Stimulated activated CD4-positive, alpha-beta T cell treated with anti-CD3 and anti-CD28 coated beads, Interleukin-4, amount 100 ng/mL, for 1 hour (primary cell): ENCODE data around the gene CYP17A1.
"Not testable (repeated sequence)": the region's sequence is repeated elsewhere in the genome, so short reads cannot be mapped to it uniquely, and the experiment has no call there.

Experiments
- DNase-seq: peaks from one replicate; pipeline ENCODE4 v3.0.0-alpha.2; 2020

Gene CYP17A1

DNA sequence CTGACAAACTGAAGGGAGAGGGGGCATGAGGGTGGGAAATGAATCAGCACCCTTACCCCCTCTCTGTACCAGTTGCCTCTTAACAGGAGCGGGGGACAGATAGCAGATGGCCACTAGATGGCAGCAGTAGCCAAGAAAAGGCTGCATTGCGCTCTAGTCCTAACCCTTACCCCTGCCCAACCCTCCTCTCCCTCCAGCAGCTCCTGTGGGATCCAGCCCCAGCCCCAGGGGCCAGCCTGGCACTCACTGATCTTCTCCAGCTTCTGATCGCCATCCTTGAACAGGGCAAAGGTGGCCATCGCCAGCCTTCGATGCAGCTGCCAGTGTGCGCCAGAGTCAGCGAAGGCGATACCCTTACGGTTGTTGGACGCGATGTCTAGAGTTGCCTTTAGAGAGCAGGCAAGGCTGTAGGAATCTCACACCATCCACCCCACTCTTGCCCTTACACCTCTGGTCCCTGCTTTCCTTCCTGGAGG, 2.2 kb downstream of the CYP17A1 start:
- peak; percentile 71 for DNase-seq

DNA sequence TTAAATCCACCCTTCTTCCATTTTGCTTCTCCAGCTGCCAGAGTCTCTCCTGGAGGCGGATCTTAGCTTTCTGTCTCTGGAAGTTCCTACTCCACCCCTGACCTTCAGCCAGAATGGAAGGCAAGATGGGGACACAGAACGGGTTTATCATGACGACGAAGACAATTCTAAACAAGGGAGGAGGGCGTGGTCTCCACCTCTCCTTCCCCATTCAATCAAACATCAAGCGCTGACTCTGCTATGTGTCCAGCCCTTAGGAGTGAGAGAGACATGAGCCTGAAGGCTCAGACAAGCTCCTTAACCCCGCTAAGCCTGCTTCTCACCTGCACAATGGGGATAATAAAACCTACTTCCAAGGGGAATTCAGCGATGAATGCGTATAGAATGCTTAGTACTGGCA, 3.1 kb downstream of the CYP17A1 start:
- DNase-seq: no peak

DNA sequence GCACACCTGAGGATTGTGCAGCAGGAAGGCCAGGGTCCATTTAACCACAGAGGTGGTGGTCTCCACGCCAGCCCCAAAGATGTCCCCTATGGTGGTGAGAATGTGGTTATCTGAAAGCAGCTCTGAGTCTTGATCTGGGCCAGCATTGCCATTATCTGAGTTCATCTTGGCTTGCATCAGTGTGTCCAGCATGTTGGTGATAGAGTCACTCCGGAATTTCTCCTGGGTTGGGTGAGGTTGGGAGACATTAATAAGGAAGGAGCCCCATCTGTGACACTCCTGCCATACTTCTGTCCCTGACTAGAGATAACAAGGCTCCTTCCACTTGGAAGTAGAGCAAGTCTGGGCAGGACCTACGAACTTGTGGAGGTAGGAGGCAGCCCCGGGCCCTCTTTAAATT, 4.2 kb downstream of the CYP17A1 start:
- DNase-seq: no peak

DNA sequence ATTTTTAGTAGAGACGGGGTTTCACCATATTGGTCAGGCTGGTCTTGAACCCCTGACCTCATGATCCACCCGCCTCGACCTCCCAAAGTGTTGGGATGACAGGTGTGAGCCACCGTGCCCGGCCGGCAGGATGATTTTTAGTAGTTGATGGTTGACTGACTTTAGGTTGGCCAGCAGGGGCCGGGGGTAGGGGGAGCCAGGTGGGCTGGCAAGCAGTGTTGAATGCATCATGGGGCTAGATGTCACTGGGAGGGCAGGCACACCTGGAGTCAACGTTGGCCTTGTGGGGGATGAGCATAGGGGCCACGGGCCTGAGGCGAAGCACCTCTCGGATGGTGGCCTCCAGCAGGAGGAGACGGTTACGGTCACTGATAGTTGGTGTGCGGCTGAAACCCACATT, 5.0 kb downstream of the CYP17A1 start:
- no peak for DNase-seq

DNA sequence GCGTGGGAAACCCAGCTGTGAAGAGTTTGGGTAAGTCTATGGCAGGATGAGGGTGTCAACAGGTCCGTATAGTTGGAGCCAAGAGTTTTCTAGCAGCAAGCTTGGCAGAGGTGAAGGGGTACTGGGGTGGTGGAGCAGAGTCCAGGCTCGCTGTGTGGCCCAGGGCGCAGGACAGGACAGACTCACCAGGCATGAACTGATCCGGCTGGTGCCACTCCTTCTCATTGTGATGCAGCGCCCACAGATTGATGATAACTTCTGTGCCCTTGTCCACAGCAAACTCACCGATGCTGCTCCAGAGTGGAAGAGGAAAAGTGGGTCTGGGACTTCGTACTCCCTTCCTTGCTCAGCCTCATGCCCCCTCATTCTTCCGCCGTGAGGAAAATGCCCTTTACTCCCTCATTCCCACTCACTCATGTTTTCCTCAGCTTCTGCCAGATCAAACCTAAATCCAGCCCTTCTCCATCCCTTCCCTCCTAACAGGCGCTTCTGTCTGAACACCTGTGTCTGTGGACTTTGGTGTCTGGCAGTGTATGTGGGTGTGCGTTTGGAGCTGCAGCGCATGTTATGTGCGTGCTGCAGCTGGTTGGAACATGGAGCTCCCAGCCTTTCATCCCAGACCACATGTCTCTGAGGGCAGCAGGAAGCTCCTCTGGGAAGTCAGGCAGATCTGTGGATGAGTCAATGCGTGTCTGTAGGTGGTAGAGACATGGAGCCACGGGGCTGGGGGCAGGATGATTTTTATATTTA, 5.7 kb downstream of the CYP17A1 start:
- DNase-seq: no peak

DNA sequence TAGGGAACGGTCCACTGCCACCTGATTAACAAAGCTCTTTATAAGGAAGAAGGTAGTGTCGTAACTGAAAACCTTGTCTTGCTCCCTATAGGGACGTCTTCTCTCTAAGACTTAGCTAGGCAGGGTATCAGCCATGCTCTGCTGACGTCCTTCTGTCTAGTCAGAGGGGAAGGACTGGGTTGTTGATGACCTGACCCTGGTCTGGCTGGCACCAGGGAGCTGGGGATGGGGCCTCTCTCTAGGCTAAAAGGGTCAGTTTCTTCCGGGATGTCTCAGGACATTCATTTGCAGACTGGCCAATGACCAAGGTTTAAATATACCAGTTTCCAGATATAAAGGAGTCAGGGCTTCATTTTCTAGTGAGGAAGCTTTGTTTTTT, 9.6 kb downstream of the CYP17A1 start:
- no peak for DNase-seq

DNA sequence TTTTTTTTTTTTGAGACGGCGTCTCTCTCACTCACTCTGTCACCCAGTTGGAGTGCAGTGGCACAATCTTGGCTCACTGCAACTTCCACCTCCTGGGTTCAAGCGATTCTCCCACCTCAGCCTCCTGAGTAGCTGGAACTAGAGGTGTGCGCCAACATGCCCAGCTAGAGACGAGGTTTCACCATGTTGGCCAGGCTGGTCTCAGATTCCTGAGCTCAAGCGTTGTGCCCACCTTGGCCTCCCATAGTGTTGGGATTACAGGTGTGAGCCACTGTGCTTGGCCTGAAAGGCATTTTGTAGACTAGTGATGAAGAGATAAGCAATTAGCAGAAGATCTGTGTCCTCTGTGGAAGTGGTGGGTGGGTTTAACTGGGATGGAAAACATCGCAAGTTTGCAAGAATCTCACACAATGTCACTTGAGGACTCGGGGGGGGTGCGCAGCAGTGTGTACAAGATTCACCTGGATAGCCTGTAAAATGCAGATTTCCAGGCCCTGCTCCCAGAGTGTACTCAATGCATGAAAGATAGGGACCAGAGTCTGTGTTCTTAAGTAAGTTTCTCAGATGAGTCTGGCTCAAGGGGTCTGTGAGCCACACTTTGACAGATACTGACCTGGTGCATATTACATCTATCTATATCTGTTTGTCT, 10.9 kb downstream of the CYP17A1 start:
- DNase-seq: no peak

GRCh38 chr10:102824664-102825063, 12.5 kb downstream of the CYP17A1 start:
- DNase-seq: no peak

GRCh38 chr10:102822222-102822621, 15.0 kb downstream of the CYP17A1 start:
- no peak for DNase-seq

DNA sequence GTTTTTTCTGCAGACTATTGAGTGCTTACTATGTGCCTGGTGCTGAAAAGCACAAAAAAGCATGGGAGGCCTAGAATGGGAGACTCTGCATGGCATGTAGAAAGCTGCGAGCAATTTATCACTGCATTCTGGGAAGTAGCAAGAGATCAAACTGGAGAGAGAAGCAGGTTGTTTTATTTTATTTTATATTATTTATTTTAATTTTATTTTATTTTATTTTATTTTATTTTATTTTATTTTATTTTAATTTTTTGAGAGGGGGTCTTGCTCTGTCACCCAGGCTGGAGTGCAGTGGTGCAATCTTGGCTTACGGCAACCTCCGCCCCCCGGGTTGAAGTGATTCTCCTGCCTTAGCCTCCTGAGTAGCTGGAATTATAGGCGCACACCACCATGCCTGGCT, 17.2 kb downstream of the CYP17A1 start:
- DNase-seq: not testable (repeated sequence)

GRCh38 chr10:102819054-102819453, 18.2 kb downstream of the CYP17A1 start:
- no peak for DNase-seq

DNA sequence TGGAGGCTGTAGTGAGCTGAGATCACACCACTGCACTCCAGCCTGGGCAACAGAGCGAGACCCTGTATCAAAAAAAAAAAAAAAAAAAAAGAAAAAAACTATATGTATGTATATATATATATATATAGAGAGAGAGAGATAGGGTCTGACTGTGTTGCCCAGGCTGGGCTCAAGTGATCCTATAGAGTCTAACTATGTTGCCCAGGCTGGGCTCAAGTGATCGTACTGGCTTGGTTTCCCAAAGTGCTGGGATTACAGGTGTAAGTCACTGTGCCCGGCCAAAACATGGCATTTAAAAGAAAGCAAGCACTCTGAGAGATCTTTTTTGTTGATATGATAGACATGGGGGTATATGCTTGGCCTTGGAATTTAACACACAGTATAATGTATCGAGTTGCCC, 20.0 kb downstream of the CYP17A1 start:
- no peak for DNase-seq

- no peak for DNase-seq
These were observed 21.2 kb downstream of the CYP17A1 start for GRCh38 chr10:102815790-102816549.

DNA sequence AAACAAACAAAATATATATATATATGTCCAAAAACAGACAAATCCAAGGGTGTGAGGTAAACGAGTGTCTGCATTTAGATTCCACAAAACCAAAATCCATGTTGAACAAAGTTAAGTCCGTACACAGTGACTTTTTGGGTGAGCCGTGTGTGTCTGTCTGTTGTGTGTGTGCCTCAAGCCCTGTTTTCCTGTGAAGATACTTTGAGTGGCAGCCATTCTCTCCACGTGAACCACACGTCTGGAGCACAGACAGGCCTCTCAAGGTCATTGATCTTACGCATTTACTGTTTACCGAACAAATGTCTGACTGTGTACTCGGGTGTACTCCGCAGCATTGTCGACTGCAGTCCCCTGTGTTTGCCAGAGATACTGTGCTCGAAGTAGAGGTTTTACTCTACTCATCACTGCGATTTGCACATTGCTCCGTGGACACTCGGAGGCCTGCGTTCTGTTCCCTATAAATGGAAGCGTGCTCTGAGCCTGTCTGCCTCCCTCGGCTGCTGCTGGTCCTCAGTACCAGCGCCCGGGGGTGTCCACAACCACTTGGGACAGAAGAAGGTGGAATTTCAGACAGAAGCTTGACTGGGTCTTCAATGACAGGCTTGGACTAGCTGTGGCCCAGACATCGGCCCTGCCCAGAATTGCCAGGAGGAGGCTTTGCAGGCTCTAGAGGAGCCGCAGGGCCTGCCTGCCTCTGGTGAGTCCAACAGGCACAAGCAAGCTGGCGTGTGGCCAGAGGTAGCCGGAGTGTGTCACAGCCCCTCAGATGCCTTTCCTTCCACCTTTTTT, 22.1 kb downstream of the CYP17A1 start:
- no peak for DNase-seq

- no peak for DNase-seq
These were observed 22.8 kb downstream of the CYP17A1 start for GRCh38 chr10:102814453-102814871.

- no peak for DNase-seq
These were observed 23.3 kb downstream of the CYP17A1 start for GRCh38 chr10:102813734-102814452.

GRCh38 chr10:102813017-102813541, 24.1 kb downstream of the CYP17A1 start:
- DNase-seq: no peak

- no peak for DNase-seq
These were observed 24.9 kb downstream of the CYP17A1 start for GRCh38 chr10:102812231-102812876.

GRCh38 chr10:102811346-102811745, 25.9 kb downstream of the CYP17A1 start:
- DNase-seq: no peak

GRCh38 chr10:102808380-102808779, 28.8 kb downstream of the CYP17A1 start:
- no peak for DNase-seq

DNA sequence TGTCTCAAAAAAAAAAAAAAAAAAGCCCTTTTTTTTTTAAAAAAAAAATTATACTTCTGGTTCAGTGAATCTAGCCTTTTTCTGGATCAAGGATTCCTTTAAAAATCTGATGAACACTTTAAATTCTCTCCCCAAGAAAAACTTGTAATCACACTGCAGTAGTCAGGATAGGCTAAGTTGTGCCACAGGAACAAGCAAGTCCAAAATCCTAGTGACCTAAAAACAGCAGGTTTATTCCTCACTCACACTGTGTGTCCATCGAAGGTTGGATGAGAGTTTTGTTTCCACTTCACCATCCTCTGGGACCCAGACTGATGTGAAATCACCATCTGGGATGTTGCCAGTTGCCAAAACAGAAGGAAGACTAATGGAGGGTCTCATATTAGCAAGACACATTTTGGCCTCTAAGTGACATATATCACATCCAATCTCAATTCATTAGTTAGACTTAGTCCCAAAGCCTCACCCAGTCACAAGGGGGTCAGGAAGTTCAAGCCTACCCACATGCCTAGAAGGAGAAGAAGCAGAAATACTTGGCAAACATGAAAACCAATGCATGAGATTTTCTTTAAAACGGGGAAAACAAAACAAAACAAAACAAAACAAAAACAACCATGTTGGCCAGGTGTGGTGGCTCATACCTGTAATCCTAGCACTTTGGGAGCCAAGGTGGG, 32.7 kb downstream of the CYP17A1 start:
- no peak for DNase-seq
